HG03025 (cell line): ENCODE measurements around the gene SFI1.

Experiments used
- ATAC-seq: cut with Tn5 transposase; IDR thresholded peaks from one replicate; pipeline ENCODE4 v1.9.1; 2021; ENCODE audit warnings: mild to moderate bottlenecking, moderate library complexity; ENCODE audit not compliant: unreplicated experiment, low FRiP score

SFI1 gene

GRCh38 chr22:31615491-31615860 lies 119.1 kb downstream of the SFI1 start:
- ATAC-seq = no peak

- no peak for ATAC-seq
Observed at GRCh38 chr22:31615940-31616314, 119.6 kb downstream of the SFI1 start.

GRCh38 chr22:31616315-31616980 lies 120.1 kb downstream of the SFI1 start:
- ATAC-seq = no peak

- no peak for ATAC-seq
Observed at GRCh38 chr22:31618057-31618456, 121.7 kb downstream of the SFI1 start.

- ATAC-seq = no peak
Observed at GRCh38 chr22:31618471-31619176, 122.3 kb downstream of the SFI1 start.

- ATAC-seq = no peak
Observed at GRCh38 chr22:31619611-31620300, 123.4 kb downstream of the SFI1 start.

GRCh38 chr22:31620756-31621480 lies 124.6 kb downstream of the SFI1 start:
- no peak for ATAC-seq

- ATAC-seq = no peak
Observed at GRCh38 chr22:31621507-31622124, 125.3 kb downstream of the SFI1 start.

GRCh38 chr22:31622980-31623379 lies 126.6 kb downstream of the SFI1 start:
- no peak for ATAC-seq

- ATAC-seq = no peak
Observed at GRCh38 chr22:31623592-31624304, 127.4 kb downstream of the SFI1 start.

- ATAC-seq = no peak
Observed at GRCh38 chr22:31625257-31625640, 128.9 kb downstream of the SFI1 start.

- no peak for ATAC-seq
Observed at GRCh38 chr22:31625661-31626426, 129.5 kb downstream of the SFI1 start.

- ATAC-seq = no peak
Observed at GRCh38 chr22:31626427-31627150, 130.3 kb downstream of the SFI1 start.

- no peak for ATAC-seq
Observed at GRCh38 chr22:31627223-31627731, 130.9 kb downstream of the SFI1 start.

- ATAC-seq = no peak
Observed at GRCh38 chr22:31628362-31628761, 132.0 kb downstream of the SFI1 start.

GRCh38 chr22:31628969-31629708 lies 132.8 kb downstream of the SFI1 start:
- no peak for ATAC-seq

- ATAC-seq = no peak
Observed at GRCh38 chr22:31629741-31630184, 133.4 kb downstream of the SFI1 start.
